NT2/D1 (cell line): ENCODE data around the gene POLR2J.
"Not testable (repeated sequence)": the region's sequence is repeated elsewhere in the genome, so short reads cannot be mapped to it uniquely, and the experiment has no call there.

Source experiments
- SUZ12 ChIP-seq: IDR thresholded peaks from 2 replicates; pipeline ENCODE4 v1.6.1; 2011; ENCODE audit not compliant: insufficient read length, insufficient read depth; ENCODE audit errors: extremely low read depth
- YY1 ChIP-seq: IDR thresholded peaks from 2 replicates; pipeline ENCODE4 v1.6.1; 2011; ENCODE audit not compliant: insufficient read length, insufficient read depth

- TF ChIP-seq YY1, SUZ12: not testable (repeated sequence)
Measured at GRCh38 chr7:102516951-102517350, 38.2 kb upstream of the POLR2J start.
